Middle frontal gyrus (tissue), 1 donor: ENCODE data around the gene FURIN.
"Not testable (repeated sequence)": the region's sequence is repeated elsewhere in the genome, so short reads cannot be mapped to it uniquely, and the experiment has no call there.

Experiments used
- DNase-seq: peaks from one replicate; pipeline ENCODE4 v3.0.0-alpha.2; 2015; ENCODE audit warnings: low spot score; ENCODE audit errors: extremely low spot score

The FURIN gene

DNA sequence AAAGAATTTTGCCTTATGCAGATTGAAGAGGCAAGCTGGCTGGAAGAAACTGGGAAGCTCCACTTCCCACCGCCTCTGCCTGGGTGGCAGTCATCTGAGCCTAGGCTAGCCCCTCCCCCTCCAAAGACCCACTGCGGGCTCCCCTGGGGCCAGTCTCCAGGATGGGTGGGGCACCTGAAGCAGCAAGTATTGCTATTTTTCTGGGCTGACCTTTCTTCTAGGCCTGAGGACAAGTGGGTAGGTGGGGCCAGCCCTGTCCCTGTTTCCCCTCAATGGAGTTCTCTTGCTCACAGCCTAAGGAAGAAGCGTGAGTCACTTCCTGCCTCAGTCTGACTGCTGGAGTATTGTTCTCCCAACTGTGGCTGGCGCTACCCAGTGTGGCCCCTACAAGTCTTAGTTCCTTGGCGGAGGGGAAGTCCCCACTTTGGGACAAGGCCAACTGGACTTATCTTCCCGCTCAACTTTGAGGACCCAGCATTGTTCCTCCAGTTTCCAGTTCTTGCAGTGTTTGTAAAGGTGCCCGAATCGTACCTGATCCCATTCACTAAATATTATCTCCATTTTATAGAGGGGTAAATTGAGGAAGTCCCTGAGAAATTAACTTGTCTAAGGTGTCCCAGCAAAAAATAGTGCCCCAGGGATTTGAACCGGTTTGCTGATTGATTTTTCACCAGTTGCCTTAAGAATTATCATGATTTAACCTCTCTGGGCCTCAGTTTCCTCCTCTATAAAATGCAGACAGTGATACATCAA, 1.4 kb downstream of the FURIN start:
- no peak for DNase-seq

- no peak for DNase-seq
Observed at GRCh38 chr15:90870354-90871138, 2.2 kb downstream of the FURIN start.

DNA sequence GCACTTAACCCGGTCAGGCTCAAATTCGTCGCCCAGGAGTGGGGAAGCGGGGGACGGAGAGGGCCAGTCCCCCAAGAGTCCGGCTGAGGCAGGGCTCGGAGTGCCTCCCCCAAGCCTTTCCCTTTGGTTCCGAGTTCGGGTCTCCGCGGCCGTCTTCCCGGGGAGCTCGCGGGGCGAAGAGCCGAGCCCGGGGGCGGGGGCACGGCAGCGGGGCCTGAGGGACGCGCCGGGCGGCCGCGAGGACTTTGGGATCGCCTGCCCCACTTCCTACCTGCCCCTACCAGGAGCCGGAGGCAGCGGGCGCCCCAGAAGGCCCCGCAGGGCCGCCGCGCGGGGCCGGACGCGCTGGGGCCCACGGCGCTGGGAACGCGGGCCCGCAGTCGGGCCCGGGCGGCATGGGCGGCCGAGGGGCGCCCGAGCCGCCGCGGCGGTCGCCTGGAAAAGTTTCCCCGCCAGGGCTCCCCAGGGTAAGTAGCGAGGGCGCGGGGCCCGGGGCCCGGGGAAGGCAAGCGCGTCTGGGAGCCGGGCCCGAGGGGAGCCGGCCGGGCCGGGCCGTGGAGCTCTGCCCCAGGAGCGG, 2.8 kb downstream of the FURIN start:
- no peak for DNase-seq

DNA sequence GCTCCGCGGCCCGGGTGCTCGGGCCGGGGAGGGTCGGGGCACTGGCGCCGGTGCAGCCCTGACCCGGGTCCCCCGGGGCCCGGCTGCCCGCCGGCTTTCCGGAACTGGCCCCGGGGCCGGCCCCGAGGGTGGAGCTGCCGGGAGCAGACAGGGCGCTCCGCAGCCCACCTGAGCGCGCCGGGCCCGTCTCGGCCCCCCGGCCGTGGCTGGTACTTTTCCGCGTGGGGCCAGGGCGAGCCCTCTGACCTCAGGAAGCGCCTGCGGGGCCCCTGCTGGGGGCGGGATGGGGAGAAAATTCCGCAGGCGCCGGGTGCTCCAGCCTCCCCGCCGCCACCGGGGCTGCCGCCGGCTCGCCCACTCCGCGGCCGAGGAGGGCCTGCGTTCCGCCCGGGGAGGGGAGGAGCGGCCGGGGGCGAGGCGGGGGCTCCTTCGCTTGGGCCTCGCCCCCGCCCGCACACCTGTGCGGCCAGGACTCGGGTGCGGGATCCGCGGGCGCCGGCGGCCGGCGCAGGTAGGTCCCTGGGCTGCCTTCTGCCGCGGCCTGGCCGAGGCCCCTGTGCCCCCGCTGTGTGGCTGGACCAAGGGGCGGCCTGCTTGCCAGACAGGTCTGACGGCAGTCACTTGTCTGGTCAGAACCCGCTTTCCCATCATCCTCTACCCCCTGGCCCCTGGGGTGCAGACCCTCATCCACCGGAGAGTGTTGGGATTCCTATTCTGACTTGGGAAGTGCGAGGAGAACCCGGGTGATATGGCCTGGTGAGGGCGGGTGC, 3.5 kb downstream of the FURIN start:
- no peak for DNase-seq

- DNase-seq = no peak
Observed at GRCh38 chr15:90872486-90873184, 4.2 kb downstream of the FURIN start.

DNA sequence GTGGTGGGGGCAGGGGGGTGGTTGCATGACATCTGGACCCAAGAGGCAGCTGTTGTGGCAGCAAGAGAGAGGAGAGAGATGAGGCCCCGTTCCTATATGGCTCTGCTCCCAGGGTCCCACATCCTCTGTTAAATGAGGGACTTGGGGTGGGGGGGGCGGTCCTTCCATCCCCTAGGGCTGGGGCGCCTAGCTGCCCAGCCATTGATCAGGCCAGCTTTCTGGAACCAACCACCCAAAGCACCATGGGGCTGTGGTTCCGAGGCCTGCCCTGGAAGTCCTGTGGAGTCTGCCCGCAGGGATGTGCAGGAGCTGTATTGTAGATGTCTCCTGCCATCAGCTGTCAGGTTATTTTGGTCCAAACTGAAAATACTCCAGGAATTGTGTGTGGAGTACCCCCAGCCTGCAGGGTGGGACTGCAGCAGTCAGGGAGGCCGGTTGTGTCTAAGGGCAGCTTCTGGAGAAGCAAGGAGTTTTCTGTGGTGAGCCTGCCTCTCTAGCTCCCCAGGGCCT, 5.2 kb downstream of the FURIN start:
- no peak for DNase-seq

DNA sequence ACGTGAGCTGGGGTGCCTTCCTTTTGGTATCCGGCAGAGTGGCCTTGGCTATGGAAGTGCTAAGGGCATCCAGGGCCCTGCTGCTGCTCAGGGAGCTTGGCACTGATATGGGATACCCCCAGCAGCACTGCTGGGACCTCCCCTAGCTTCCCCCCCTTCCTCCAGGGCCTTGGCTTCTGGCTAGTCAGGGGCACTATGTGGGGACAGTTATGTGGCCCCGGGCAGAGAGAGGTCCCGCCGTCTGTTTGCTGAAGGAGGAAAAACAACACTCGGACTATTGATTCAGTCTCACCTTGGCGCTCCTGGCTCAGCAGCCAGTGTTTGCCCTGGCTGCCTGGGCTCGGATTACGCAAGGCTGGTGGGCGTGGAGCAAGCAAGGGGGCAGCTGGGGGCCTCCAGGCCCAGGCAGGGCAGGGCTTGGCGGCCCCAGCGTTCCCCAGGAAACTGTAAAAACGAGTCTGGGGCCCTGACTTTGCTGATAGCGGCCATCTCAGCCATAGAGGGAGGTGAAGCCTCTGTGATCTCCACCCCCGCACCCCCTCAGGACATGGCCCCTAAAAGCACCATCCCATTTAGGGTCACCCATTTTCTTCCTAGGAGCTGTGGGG, 5.7 kb downstream of the FURIN start:
- no peak for DNase-seq

GRCh38 chr15:90874986-90875385, 6.6 kb downstream of the FURIN start:
- DNase-seq = not testable (repeated sequence)

DNA sequence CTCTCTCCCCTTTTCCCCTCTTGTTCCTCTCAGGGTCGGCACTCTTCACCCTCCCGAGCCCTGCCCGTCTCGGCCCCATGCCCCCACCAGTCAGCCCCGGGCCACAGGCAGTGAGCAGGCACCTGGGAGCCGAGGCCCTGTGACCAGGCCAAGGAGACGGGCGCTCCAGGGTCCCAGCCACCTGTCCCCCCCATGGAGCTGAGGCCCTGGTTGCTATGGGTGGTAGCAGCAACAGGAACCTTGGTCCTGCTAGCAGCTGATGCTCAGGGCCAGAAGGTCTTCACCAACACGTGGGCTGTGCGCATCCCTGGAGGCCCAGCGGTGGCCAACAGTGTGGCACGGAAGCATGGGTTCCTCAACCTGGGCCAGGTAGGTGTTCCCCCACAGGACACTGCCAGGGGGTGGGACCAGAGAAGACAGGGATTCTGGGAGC, 7.2 kb downstream of the FURIN start:
- no peak for DNase-seq

DNA sequence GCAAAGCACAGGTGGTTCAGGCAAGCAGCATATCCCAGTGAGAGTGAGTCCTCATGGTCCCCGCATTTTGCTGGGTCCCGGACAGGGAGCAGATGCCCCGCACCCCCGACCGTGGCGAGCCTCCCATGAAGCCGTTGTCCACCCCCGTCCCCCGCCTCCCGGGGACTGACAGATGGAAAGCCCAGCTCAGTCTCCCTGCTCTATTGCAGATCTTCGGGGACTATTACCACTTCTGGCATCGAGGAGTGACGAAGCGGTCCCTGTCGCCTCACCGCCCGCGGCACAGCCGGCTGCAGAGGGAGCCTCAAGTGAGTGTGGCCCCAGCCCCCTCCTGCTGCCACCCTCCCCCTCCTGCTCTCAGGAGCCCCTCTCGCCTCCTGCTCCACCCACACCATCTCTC, 7.7 kb downstream of the FURIN start:
- no peak for DNase-seq

DNA sequence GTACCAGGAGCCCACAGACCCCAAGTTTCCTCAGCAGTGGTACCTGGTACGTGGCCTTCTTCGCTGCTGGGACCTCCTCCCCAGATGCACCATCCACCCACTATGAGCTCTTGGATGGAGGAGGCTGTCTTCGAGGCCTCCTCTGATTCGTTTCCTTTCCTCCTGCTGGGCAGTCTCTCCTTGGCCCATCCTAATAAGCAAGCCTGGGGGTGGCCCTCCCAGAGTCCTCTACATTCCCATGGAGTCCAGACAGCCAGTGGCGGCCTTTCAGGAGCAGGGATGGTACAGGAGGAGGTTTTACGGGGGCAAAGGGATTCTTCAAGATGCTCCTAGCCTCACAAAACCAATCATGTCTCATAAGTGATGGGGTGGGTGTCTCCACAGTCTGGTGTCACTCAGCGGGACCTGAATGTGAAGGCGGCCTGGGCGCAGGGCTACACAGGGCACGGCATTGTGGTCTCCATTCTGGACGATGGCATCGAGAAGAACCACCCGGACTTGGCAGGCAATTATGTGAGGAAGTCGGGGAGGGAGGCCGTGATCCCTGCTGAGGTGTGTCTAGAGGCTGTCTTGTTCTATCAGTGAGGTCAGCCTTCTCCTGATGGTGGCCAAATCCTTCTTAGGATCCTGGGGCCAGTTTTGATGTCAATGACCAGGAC, 8.3 kb downstream of the FURIN start:
- DNase-seq = no peak

GRCh38 chr15:90877315-90877714, 8.9 kb downstream of the FURIN start:
- no peak for DNase-seq

GRCh38 chr15:90877996-90878395, 9.6 kb downstream of the FURIN start:
- DNase-seq = no peak

DNA sequence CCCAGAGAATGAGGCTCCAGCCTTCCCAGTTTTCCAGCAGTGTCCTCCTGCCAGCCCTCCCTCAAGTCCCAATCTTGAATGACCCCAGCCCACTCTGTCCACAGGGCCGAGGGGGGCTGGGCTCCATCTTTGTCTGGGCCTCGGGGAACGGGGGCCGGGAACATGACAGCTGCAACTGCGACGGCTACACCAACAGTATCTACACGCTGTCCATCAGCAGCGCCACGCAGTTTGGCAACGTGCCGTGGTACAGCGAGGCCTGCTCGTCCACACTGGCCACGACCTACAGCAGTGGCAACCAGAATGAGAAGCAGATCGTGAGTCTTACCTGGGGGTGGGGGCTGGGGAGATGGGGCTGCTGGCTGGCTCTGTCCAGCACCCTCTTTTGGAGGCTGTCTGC, 10.3 kb downstream of the FURIN start:
- no peak for DNase-seq

DNA sequence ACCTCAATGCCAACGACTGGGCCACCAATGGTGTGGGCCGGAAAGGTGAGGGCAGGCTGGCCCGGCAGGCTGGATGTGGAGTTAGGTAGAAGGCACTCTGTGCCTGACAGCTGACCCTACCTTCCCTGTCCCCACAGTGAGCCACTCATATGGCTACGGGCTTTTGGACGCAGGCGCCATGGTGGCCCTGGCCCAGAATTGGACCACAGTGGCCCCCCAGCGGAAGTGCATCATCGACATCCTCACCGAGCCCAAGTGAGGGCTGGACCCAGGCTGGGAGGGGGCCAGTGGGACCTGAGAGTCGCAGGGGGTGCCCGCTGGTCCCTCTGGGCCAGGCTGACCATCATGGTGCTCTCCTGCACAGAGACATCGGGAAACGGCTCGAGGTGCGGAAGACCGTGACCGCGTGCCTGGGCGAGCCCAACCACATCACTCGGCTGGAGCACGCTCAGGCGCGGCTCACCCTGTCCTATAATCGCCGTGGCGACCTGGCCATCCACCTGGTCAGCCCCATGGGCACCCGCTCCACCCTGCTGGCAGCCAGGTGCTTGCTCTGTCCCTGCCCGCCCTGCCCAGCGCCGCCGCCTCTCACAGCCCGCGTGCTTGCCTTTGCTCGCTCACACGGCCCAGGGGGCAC, 11.5 kb downstream of the FURIN start:
- no peak for DNase-seq

GRCh38 chr15:90880381-90881145, 12.2 kb downstream of the FURIN start:
- DNase-seq = no peak

GRCh38 chr15:90881181-90881977, 13.0 kb downstream of the FURIN start:
- DNase-seq = no peak
